H7 (cell line): Measurements from ENCODE around the gene MUC5B. TPM values are rescaled to one million over a fixed set of nuclear protein-coding genes. Genes with fewer than 3 reads are reported as not detected.

Experiments used
- DNase-seq: peaks from one replicate; pipeline ENCODE4 v3.0.0; 2012
- H3K27me3 ChIP-seq: 2 replicates; pipeline ENCODE4 v1.6.0; 2011; ENCODE audit warnings: mild to moderate bottlenecking, low read length; ENCODE audit not compliant: control insufficient read depth, insufficient read depth
- H3K36me3 ChIP-seq: replicated peaks from 2 replicates; pipeline ENCODE4 v1.5.1; 2011; ENCODE audit warnings: low read length; ENCODE audit not compliant: control insufficient read depth, insufficient read depth
- H3K4me3 ChIP-seq: 2 replicates; pipeline ENCODE4 v1.5.1; 2011; ENCODE audit warnings: low read depth, mild to moderate bottlenecking, control low read depth, low read length, moderate library complexity; ENCODE audit not compliant: insufficient read depth
- total RNA-seq: library from RNA; depleted of rRNA; stranded (reverse); fragments of >200 nt; shearing (Covaris generic); gene quantifications from 2 replicates; pipeline ENCODE4 v1.2.3, GENCODE V29; 2014

The MUC5B gene
- total RNA-seq, 1 experiment from 2014 or later: under 0.01 TPM

DNA sequence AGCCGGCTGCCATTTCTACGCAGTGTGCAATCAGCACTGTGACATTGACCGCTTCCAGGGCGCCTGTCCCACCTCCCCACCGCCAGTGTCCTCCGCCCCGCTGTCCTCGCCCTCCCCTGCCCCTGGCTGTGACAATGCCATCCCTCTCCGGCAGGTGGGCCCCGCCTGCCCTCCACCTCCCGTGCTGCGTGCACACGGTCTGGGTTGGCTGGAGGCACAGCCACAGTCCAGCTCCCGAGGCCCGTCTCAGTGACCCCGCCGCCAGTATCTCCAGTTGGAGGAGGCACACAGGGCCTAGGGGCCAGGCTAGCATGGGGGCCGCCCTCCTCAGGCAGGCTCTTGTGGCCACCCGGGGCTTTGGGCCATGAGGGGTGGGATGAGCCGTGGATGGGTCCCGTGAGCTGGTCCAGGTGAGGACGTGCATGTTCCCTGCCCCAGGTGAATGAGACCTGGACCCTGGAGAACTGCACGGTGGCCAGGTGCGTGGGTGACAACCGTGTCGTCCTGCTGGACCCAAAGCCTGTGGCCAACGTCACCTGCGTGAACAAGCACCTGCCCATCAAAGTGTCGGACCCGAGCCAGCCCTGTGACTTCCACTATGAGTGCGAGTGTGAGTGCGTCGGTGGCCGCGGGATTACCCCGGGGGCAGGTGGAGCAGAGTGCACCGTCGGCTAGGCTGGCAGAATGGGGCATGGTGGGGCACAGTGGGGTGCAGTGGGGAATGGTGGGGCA is 29.7 kb downstream of the MUC5B start:
- H3K36me3 ChIP-seq: no peaks in the 10 kb centered on the region
- no peak for DNase-seq
- H3K27me3 ChIP-seq: no peaks in the 10 kb centered on the region
- no peak overlapping the region for H3K4me3 ChIP-seq

- Histone ChIP-seq H3K36me3 (no peaks in the 10 kb centered on the region), H3K4me3 (no peak overlapping the region), H3K27me3 (no peaks in the 10 kb centered on the region)
- DNase-seq: no peak
Observed at GRCh38 chr11:1253103-1253485, 30.2 kb downstream of the MUC5B start.

DNA sequence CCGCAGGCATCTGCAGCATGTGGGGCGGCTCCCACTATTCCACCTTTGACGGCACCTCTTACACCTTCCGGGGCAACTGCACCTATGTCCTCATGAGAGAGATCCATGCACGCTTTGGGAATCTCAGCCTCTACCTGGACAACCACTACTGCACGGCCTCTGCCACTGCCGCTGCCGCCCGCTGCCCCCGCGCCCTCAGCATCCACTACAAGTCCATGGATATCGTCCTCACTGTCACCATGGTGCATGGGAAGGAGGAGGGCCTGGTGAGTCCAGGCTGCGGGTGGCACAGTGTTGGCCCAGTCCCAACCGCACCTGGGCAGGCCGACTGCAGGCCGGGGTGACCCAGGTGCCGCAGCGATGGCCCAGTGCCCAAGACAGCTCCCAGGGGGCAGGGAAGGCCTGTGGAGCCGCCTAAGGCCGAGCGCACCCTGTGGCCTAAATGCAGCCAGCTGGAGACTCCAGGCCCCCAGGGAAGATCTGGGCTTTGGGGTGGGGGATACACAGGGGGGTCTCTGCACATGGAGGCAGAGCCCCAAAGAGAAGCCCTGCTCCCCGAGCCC is 31.3 kb downstream of the MUC5B start:
- Histone ChIP-seq H3K36me3 (no peaks in the 10 kb centered on the region), H3K27me3 (no peaks in the 10 kb centered on the region), H3K4me3 (no peak overlapping the region)
- no peak for DNase-seq

- no peak for DNase-seq
- H3K27me3 ChIP-seq: no peaks in the 10 kb centered on the region
- H3K4me3 ChIP-seq: no peak overlapping the region
- H3K36me3 ChIP-seq: no peaks in the 10 kb centered on the region
Observed at GRCh38 chr11:1254733-1255132, 31.9 kb downstream of the MUC5B start.

- Histone ChIP-seq H3K4me3 (no peak overlapping the region), H3K36me3 (no peaks in the 10 kb centered on the region), H3K27me3 (no peaks in the 10 kb centered on the region)
- no peak for DNase-seq
Observed at GRCh38 chr11:1255151-1255550, 32.3 kb downstream of the MUC5B start.

GRCh38 chr11:1256257-1257045 is 33.6 kb downstream of the MUC5B start:
- Histone ChIP-seq H3K27me3 (no peaks in the 10 kb centered on the region), H3K36me3 (no peaks in the 10 kb centered on the region), H3K4me3 (no peak overlapping the region)
- DNase-seq: peak; percentile 98

- no peaks in the 10 kb centered on the region for H3K27me3 ChIP-seq
- no peak overlapping the region for H3K4me3 ChIP-seq
- DNase-seq: no peak
- H3K36me3 ChIP-seq: no peaks in the 10 kb centered on the region
Observed at GRCh38 chr11:1257366-1257765, 34.5 kb downstream of the MUC5B start.

DNA sequence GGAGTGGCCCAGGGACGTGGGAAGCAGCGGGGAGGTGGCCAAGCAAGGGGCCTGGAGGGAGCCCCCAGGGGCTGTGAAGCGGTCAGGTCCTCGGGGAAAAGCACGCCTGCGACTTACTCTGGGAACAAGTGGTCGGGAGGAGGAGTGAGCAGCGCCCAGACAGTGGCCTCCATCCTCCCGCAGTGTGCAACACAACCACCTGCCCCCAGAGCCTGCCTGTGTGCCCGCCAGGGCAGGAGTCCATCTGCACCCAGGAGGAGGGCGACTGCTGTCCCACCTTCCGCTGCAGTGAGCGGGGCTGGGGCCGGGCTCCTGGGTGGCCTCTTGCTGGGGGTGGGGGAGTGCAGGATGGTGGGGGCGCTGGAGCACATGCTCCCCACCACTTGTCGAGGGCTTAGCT is 35.0 kb downstream of the MUC5B start:
- H3K27me3 ChIP-seq: no peaks in the 10 kb centered on the region
- DNase-seq: no peak
- no peaks in the 10 kb centered on the region for H3K36me3 ChIP-seq

DNA sequence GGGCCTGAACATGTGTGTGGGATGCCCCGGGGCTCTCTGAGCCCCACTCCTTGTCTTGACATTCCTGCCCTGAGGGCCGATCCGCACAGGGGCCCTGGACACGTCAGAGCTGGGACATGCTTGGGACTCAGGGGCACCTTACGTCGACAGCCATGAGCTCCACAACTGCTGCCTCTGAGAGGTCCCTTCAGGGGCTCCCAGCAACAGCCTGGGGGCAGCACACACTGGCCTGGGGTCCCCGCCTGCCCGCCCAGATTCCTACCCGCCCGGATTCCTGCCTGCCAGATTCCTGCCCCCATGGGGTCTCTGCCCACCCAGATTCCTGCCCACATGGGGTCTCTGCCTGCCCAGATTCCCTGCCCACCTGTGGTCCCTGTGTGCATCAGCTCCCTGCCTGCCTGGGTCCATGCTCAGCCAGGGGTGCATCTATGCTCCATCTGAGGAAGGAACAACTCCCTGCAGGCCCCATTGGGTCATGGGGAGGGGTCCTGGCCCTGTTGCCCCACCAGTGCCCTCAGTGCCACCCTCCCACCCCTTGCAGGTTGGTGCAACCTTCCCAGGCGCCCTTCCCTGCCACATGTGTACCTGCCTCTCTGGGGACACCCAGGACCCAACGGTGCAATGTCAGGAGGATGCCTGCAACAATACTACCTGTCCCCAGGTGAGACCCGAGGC is 35.7 kb downstream of the MUC5B start:
- DNase-seq: no peak
- Histone ChIP-seq H3K27me3 (no peaks in the 10 kb centered on the region), H3K36me3 (no peaks in the 10 kb centered on the region), H3K4me3 (no peak overlapping the region)

More for the DNA sequence above, 35.0 kb downstream of the MUC5B start:
- H3K4me3 ChIP-seq: no peak overlapping the region

DNA sequence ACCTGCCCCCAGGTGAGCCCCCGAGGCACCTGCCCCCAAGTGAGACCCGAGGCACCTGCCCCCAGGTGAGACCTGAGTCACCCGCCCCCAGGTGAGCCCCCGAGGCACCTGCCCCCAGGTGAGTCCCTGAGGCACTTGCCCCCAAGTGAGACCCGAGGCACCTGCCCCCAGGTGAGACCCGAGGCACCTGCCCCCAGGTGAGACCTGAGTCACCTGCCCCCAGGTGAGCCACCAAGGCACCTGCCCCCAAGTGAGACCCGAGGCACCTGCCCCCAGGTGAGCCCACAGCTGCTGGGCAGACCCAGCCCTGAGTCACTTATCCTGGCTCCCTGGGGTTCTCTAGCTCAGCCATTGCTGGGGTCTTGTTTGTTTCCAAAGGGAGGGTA is 36.2 kb downstream of the MUC5B start:
- no peak for DNase-seq
- H3K4me3 ChIP-seq: no peak overlapping the region
- no peaks in the 10 kb centered on the region for H3K27me3 ChIP-seq
- no peaks in the 10 kb centered on the region for H3K36me3 ChIP-seq

GRCh38 chr11:1259561-1259960 is 36.7 kb downstream of the MUC5B start:
- Histone ChIP-seq H3K4me3 (no peak overlapping the region), H3K36me3 (no peaks in the 10 kb centered on the region), H3K27me3 (no peaks in the 10 kb centered on the region)
- no peak for DNase-seq

- no peaks in the 10 kb centered on the region for H3K27me3 ChIP-seq
- no peaks in the 10 kb centered on the region for H3K36me3 ChIP-seq
- DNase-seq: peak; percentile 92
- no peak overlapping the region for H3K4me3 ChIP-seq
Observed at GRCh38 chr11:1260023-1260501, 37.2 kb downstream of the MUC5B start.

GRCh38 chr11:1260620-1261019 is 37.8 kb downstream of the MUC5B start:
- Histone ChIP-seq H3K4me3 (no peak overlapping the region), H3K36me3 (no peaks in the 10 kb centered on the region), H3K27me3 (no peaks in the 10 kb centered on the region)
- no peak for DNase-seq

DNA sequence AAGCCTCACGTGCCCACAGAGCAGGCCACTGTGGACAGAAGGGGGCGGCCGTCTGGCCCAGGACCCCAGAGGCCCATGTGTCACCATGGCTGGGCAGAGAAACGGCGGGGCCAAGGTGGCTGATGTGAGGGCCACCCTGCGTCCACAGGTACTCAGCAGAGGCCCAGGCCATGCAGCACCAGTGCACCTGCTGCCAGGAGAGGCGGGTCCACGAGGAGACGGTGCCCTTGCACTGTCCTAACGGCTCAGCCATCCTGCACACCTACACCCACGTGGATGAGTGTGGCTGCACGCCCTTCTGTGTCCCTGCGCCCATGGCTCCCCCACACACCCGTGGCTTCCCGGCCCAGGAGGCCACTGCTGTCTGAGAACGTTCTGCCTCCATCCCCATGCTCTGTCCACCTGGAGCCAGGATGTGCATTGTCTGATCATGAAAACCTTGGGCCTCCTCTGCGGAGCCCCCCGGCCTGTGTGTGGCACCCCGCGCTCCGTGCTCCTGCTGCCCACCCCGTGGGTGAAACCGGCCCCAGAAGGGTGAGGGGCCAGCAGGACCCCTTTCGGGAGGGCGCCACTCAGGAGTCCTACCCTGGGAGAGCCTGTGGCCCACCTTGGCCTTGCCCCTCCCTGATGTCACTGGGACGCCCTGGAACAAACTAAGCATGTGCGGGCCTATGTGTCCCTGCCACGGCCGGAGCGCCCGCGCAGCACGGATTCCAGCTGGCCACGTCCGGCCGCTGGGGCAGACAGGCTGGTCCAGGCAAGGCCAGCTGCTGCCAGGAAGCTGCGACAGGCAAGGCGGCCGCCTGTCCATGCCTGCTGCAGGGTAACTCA is 38.6 kb downstream of the MUC5B start:
- no peak overlapping the region for H3K4me3 ChIP-seq
- no peak for DNase-seq
- H3K27me3 ChIP-seq: no peaks in the 10 kb centered on the region
- H3K36me3 ChIP-seq: no peaks in the 10 kb centered on the region
